DOHH2 (cell line): ENCODE measurements around the gene EIF4E3.
A peak's percentile ranks its signal among the peaks of the same experiment; 100 is the strongest.

Experiments used
- H3F3A ChIP-seq: fragments of 200-600 bp; sonication (generic), shearing (Covaris generic); 2 replicates; pipeline ENCODE4 v1.6.0; 2016; ENCODE audit warnings: antibody characterized with exemption, mild to moderate bottlenecking; ENCODE audit not compliant: control insufficient read depth, insufficient read depth
- H3K27ac ChIP-seq: fragments of 200-600 bp; sonication (generic); 2 replicates; pipeline ENCODE4 v1.5.1; 2014; ENCODE audit warnings: low read depth, mild to moderate bottlenecking, low read length, moderate library complexity
- H3K27me3 ChIP-seq: fragments of 200-600 bp; sonication (generic); 2 replicates; pipeline ENCODE4 v1.6.1; 2014; ENCODE audit warnings: mild to moderate bottlenecking, low read length, mixed read lengths; ENCODE audit not compliant: control insufficient read depth
- H3K36me3 ChIP-seq: fragments of 200-600 bp; sonication (generic); 2 replicates; pipeline ENCODE4 v1.6.1; 2014; ENCODE audit warnings: mild to moderate bottlenecking, low read length, moderate library complexity, mixed read lengths; ENCODE audit not compliant: control insufficient read depth
- H3K4me1 ChIP-seq: fragments of 200-600 bp; sonication (generic); 2 replicates; pipeline ENCODE4 v1.6.1; 2014; ENCODE audit warnings: mild to moderate bottlenecking, low read length, mixed read lengths; ENCODE audit not compliant: control insufficient read depth
- H3K4me2 ChIP-seq: fragments of 200-600 bp; sonication (generic); 2 replicates; pipeline ENCODE4 v1.6.0; 2014; ENCODE audit warnings: mild to moderate bottlenecking, low read length, moderate library complexity
- H3K4me3 ChIP-seq: fragments of 200-600 bp; sonication (generic); 2 replicates; pipeline ENCODE4 v1.5.1; 2014; ENCODE audit warnings: mild to moderate bottlenecking, low read length, mixed read lengths
- H3K79me2 ChIP-seq: fragments of 200-600 bp; sonication (generic); 2 replicates; pipeline ENCODE4 v1.6.1; 2014; ENCODE audit warnings: mild to moderate bottlenecking, low read length, mixed read lengths; ENCODE audit not compliant: control insufficient read depth
- H3K9me2 ChIP-seq: fragments of 200-600 bp; sonication (generic); replicated peaks from 2 replicates; pipeline ENCODE4 v1.6.1; 2014; ENCODE audit warnings: mild to moderate bottlenecking, low read length, mixed read lengths; ENCODE audit not compliant: control insufficient read depth
- H3K9me3 ChIP-seq: fragments of 200-600 bp; sonication (generic); 2 replicates; pipeline ENCODE4 v1.6.1; 2014; ENCODE audit warnings: antibody characterized with exemption, low read length, mixed read lengths; ENCODE audit not compliant: control insufficient read depth, insufficient read depth
- H4K20me1 ChIP-seq: fragments of 200-600 bp; sonication (generic); 2 replicates; pipeline ENCODE4 v1.6.0; 2014; ENCODE audit warnings: low read depth, mild to moderate bottlenecking, antibody characterized with exemption, low read length, moderate library complexity; ENCODE audit not compliant: control insufficient read depth, insufficient read depth
- EZH2phosphoT487 ChIP-seq: fragments of 200-600 bp; sonication (generic); IDR thresholded peaks from 2 replicates; pipeline ENCODE4 v1.6.1; 2017; ENCODE audit warnings: borderline replicate concordance, mild to moderate bottlenecking, antibody characterized with exemption, low read length, moderate library complexity, mixed read lengths
- TF ChIP-seq, protein P1 (sequence below): fragments of 200-600 bp; sonication (generic); IDR thresholded peaks from one replicate; pipeline ENCODE4 v1.5.1; 2014; ENCODE audit warnings: antibody characterized with exemption, mild to moderate bottlenecking, low read depth, low read length; ENCODE audit not compliant: poor library complexity, severe bottlenecking

EIF4E3 gene

DNA sequence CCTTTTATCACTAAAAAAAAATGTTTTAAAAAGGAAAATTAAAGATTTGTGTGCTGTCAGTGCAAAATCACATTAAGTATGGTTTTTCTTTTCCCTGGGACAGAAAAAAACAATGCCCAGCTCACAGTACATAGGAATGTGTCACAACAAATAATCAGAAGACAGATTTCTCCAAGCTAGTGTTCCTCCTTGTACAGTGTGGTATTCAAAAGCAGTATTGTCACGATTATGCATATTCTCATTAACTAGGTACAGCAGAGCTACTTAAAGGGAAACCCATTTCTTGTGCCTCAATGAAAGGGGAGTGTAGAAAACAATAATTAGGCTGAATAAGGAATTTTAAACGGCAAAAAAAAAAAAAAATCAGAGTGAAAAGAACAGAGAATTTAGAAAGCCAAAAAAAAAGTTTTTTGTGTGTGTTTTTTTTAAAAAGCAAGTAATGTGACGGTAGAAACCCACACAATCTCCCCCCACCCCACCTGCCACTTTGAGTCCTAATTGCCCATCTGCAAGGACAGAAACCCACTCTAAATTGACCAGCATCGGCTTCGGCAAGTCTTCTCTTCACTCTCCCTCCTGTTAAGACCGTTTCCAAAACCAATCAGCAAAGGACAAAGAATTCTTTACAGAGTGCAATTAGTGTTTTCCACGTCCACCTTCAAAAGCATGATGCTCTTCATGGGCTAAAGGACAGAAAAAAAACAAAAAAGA, 41.0 kb downstream of the EIF4E3 start:
- Histone ChIP-seq H3K36me3 (no peaks in the 10 kb centered on the region), H3K79me2 (no peaks in the 10 kb centered on the region), H4K20me1 (no peaks in the 10 kb centered on the region), H3K4me1 (no peaks in the 10 kb centered on the region), H3K4me2 (no peak overlapping the region), H3K4me3 (no peak overlapping the region), H3K9me3 (no peaks in the 10 kb centered on the region), H3F3A (no peaks in the 10 kb centered on the region), H3K27ac (no peak overlapping the region), H3K27me3 (peaks cover 39% of the 10 kb centered on the region), H3K9me2 (no peaks in the 10 kb centered on the region)
- TF ChIP-seq, protein P1, sequence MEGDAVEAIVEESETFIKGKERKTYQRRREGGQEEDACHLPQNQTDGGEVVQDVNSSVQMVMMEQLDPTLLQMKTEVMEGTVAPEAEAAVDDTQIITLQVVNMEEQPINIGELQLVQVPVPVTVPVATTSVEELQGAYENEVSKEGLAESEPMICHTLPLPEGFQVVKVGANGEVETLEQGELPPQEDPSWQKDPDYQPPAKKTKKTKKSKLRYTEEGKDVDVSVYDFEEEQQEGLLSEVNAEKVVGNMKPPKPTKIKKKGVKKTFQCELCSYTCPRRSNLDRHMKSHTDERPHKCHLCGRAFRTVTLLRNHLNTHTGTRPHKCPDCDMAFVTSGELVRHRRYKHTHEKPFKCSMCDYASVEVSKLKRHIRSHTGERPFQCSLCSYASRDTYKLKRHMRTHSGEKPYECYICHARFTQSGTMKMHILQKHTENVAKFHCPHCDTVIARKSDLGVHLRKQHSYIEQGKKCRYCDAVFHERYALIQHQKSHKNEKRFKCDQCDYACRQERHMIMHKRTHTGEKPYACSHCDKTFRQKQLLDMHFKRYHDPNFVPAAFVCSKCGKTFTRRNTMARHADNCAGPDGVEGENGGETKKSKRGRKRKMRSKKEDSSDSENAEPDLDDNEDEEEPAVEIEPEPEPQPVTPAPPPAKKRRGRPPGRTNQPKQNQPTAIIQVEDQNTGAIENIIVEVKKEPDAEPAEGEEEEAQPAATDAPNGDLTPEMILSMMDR, result no peak
- TF ChIP-seq EZH2phosphoT487, result no peak

DNA sequence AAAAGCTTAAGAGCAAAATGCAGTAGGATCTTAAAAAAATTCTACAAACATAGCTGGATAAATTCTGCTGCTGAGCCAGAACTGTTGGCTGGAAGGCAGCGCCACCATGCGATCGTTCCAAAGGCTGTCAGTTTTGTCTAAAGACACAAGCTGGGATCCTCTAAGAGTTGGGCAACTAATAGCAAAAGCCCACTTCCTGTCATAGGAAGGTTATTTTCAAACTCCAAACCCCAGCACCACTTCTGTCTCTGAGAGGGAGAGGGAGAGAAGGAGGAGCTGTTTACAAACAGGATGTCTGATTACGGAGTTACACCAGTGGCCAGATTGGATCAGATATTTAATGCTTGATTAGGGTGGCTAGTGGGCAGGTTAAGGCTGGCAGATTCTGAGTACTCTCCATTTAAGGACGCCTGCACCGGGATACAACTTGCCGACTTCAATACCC, 44.0 kb downstream of the EIF4E3 start:
- H3K4me2 ChIP-seq, result no peak overlapping the region
- H3K79me2 ChIP-seq, result no peaks in the 10 kb centered on the region
- no peak overlapping the region for H3K4me3 ChIP-seq
- H3K9me3 ChIP-seq, result no peaks in the 10 kb centered on the region
- H3K9me2 ChIP-seq, result no peaks in the 10 kb centered on the region
- TF ChIP-seq, protein P1, result peak; percentile 70
- TF ChIP-seq EZH2phosphoT487, result no peak
- H3K27me3 ChIP-seq, result peaks cover 55% of the 10 kb centered on the region
- no peaks in the 10 kb centered on the region for H3F3A ChIP-seq
- H4K20me1 ChIP-seq, result no peaks in the 10 kb centered on the region
- no peaks in the 10 kb centered on the region for H3K36me3 ChIP-seq
- H3K4me1 ChIP-seq, result no peaks in the 10 kb centered on the region
- no peak overlapping the region for H3K27ac ChIP-seq

DNA sequence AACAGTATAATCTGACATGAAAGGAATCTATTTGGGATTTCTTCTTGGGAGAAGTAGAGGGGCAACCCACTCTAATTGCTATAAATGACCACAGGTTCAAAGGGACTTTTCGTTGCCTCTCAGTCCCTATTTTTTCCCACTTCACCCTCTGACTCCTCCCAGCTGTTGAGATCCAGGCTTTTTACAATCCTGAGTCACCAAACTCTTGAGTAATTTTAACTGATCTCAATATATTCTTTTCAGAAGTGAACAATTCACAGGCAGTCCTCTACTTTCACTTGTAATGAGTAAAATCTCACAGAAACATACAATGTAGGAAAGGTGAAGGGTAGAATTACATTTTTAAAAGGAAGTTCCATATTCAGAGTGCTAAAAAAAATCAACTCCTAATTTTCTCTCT, 44.6 kb downstream of the EIF4E3 start:
- H3K36me3 ChIP-seq, result no peaks in the 10 kb centered on the region
- no peaks in the 10 kb centered on the region for H3F3A ChIP-seq
- H3K9me2 ChIP-seq, result no peaks in the 10 kb centered on the region
- no peak overlapping the region for H3K27ac ChIP-seq
- no peaks in the 10 kb centered on the region for H3K79me2 ChIP-seq
- no peaks in the 10 kb centered on the region for H3K9me3 ChIP-seq
- H3K4me2 ChIP-seq, result no peak overlapping the region
- H4K20me1 ChIP-seq, result no peaks in the 10 kb centered on the region
- H3K4me3 ChIP-seq, result no peak overlapping the region
- H3K27me3 ChIP-seq, result peaks cover 55% of the 10 kb centered on the region
- no peak for TF ChIP-seq EZH2phosphoT487
- TF ChIP-seq, protein P1, result no peak
- no peaks in the 10 kb centered on the region for H3K4me1 ChIP-seq
